ENCODE data around the gene ABCA9. TPM values are rescaled to one million over a fixed set of nuclear protein-coding genes. Genes with fewer than 3 reads are reported as not detected.

Gene ABCA9
- total and polyA plus RNA-seq, 2 of the 13 experiments (the other 11 are each of a cell fraction or from before 2014, with no cell fraction given), result 0.04 TPM; not detected in 1

GRCh38 chr17:68937890-68938514, 122.7 kb downstream of the ABCA9 start (continued):
- TF ChIP-seq SKI (IDR thresholded peaks at IDR 0.05; ENCODE audit: partially characterized antibody), result peak; percentile 50
- TF ChIP-seq ZNF724P (CRISPR knock-in tag; IDR thresholded peaks at IDR 0.05; ENCODE audit: borderline replicate concordance), result no peak
- peak; percentile 90 for TF ChIP-seq ZMYM4 (CRISPR knock-in tag; IDR thresholded peaks at IDR 0.05)
- peak; percentile 81 for TF ChIP-seq PITX1 (CRISPR knock-in tag; IDR thresholded peaks at IDR 0.05)
- no peak for TF ChIP-seq MYC (CRISPR knock-in tag; IDR thresholded peaks at IDR 0.05; ENCODE audit: borderline replicate concordance)
- TF ChIP-seq MTERF4 (CRISPR knock-in tag; IDR thresholded peaks at IDR 0.05), result no peak
- no peak for TF ChIP-seq SMARCC2 (IDR thresholded peaks at IDR 0.05)
- no peak for TF ChIP-seq JUNB (CRISPR knock-in tag; IDR thresholded peaks at IDR 0.05; ENCODE audit: borderline replicate concordance)
- TF ChIP-seq ATF3 (CRISPR knock-in tag; IDR thresholded peaks at IDR 0.05), result no peak
- TF ChIP-seq, protein P1, sequence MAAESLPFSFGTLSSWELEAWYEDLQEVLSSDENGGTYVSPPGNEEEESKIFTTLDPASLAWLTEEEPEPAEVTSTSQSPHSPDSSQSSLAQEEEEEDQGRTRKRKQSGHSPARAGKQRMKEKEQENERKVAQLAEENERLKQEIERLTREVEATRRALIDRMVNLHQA (CRISPR knock-in tag; IDR thresholded peaks at IDR 0.05), result no peak
- TF ChIP-seq ZNF337 (CRISPR knock-in tag; IDR thresholded peaks at IDR 0.05; ENCODE audit: borderline replicate concordance, low read depth), result no peak
- no peak for TF ChIP-seq NR0B2 (CRISPR knock-in tag; IDR thresholded peaks at IDR 0.05)
- no peak for TF ChIP-seq PLRG1 (conservative IDR thresholded peaks at IDR 0.05)
- TF ChIP-seq, protein P2, sequence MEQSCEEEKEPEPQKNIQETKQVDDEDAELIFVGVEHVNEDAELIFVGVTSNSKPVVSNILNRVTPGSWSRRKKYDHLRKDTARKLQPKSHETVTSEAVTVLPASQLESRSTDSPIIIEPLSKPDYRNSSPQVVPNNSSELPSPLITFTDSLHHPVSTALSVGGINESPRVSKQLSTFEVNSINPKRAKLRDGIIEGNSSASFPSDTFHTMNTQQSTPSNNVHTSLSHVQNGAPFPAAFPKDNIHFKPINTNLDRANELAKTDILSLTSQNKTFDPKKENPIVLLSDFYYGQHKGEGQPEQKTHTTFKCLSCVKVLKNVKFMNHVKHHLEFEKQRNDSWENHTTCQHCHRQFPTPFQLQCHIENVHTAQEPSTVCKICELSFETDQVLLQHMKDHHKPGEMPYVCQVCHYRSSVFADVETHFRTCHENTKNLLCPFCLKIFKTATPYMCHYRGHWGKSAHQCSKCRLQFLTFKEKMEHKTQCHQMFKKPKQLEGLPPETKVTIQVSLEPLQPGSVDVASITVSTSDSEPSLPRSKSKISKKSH (CRISPR knock-in tag; IDR thresholded peaks at IDR 0.05; ENCODE audit: borderline replicate concordance), result no peak
- TF ChIP-seq TFE3 (CRISPR knock-in tag; IDR thresholded peaks at IDR 0.05), result 0 out of 2 replicates have a peak, but pooled peaks have one; percentile 26
- TF ChIP-seq ZNF383 (CRISPR knock-in tag; IDR thresholded peaks at IDR 0.05; ENCODE audit: borderline replicate concordance), result no peak
- TF ChIP-seq POLR2AphosphoS5 (IDR thresholded peaks at IDR 0.05; ENCODE audit: low read depth, low read length), result peak; percentile 60
- no peak for TF ChIP-seq SAFB2 (CRISPR knock-in tag; IDR thresholded peaks at IDR 0.05; ENCODE audit: borderline replicate concordance, low read depth)
- no peak for TF ChIP-seq TCF7L2 (IDR thresholded peaks at IDR 0.05; ENCODE audit: low read depth, low read length)
- no peak for TF ChIP-seq ZNF619 (CRISPR knock-in tag; IDR thresholded peaks at IDR 0.05)
- TF ChIP-seq ZNF33A (CRISPR knock-in tag; IDR thresholded peaks at IDR 0.05; ENCODE audit: borderline replicate concordance), result no peak
